ENCODE measurements around the gene RAB35.

The RAB35 gene

DNA sequence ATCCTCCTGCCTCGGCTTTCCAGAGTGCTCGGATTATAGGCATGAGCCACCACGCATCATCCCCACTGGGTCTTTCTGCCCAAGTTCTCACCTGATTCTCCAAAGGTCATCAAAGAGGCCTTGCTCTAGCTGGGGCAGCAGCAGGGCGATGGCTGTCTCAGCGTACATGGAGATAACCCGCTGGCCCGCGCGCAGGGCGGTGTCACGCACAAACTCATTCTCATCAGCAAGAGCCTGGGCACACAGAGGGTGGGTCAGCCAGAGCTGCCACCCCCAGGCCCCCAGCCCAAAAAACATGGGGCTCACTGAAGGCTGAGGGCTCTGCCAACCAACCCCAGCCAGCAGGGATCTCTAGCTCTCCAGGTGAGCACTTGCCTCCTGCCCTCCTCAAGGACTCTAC lies 27.7 kb upstream of the RAB35 start:
- Histone ChIP-seq H3K27ac (ENCODE audit: low read depth, low read length) (no peak overlapping the region), H3K4me2 (ENCODE audit: low read length) (no peak overlapping the region), H3K9me2 (replicated peaks; ENCODE audit: control insufficient read depth, low read length) (no peaks in the 10 kb centered on the region), H3K4me1 (ENCODE audit: control insufficient read depth, low read length) (no peaks in the 10 kb centered on the region), H3K9me3 (ENCODE audit: control insufficient read depth, insufficient read depth, low read length) (no peaks in the 10 kb centered on the region), H3K27me3 (ENCODE audit: control insufficient read depth, low read length) (no peaks in the 10 kb centered on the region), H4K20me1 (ENCODE audit: control insufficient read depth, insufficient read depth, low read depth, low read length) (no peaks in the 10 kb centered on the region), H3K36me3 (ENCODE audit: control insufficient read depth, low read length) (peaks cover 92% of the 10 kb centered on the region), H3K79me2 (ENCODE audit: control insufficient read depth, low read length) (no peaks in the 10 kb centered on the region), H3F3A (ENCODE audit: control insufficient read depth, insufficient read depth) (no peaks in the 10 kb centered on the region), H3K4me3 (ENCODE audit: low read length) (no peak overlapping the region)
- TF ChIP-seq, protein P1, sequence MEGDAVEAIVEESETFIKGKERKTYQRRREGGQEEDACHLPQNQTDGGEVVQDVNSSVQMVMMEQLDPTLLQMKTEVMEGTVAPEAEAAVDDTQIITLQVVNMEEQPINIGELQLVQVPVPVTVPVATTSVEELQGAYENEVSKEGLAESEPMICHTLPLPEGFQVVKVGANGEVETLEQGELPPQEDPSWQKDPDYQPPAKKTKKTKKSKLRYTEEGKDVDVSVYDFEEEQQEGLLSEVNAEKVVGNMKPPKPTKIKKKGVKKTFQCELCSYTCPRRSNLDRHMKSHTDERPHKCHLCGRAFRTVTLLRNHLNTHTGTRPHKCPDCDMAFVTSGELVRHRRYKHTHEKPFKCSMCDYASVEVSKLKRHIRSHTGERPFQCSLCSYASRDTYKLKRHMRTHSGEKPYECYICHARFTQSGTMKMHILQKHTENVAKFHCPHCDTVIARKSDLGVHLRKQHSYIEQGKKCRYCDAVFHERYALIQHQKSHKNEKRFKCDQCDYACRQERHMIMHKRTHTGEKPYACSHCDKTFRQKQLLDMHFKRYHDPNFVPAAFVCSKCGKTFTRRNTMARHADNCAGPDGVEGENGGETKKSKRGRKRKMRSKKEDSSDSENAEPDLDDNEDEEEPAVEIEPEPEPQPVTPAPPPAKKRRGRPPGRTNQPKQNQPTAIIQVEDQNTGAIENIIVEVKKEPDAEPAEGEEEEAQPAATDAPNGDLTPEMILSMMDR (IDR thresholded peaks at IDR 0.05; ENCODE audit: low read depth, low read length, poor library complexity, severe bottlenecking) = no peak
- no peak for TF ChIP-seq EZH2phosphoT487 (IDR thresholded peaks at IDR 0.05; ENCODE audit: borderline replicate concordance, low read length)

DNA sequence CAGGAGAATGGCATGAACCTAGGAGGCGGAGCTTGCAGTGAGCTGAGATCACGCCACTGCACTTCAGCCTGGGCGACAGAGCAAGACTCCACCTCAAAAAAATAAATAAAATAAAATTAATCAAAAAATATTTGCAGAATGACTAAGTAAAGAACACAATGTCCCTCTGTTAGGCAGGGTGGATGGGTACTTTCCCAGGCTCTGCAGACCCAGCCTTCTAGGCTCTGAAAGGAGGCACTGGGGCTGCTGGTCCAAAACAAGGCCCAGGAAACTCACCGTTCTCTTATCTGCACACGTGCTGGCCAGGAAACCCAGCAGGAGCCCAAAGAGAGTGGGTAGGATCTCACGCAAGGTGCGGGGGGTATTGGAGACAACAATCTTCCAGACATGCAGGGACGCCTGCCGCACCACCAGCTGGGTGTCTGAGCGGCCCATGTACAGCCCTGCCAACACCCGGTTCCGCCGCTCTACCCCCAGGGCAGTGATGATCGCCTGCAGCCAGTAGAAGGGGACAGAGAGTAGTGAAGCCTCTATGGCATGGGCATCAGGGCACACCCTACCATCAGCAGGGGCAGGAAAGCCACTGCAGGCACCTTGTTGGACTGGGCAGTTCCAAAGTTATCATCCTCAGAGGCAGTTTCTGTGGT lies 25.8 kb upstream of the RAB35 start:
- Histone ChIP-seq H3K36me3 (ENCODE audit: control insufficient read depth, low read length) (peaks cover 88% of the 10 kb centered on the region), H3F3A (ENCODE audit: control insufficient read depth, insufficient read depth) (no peaks in the 10 kb centered on the region)

DNA sequence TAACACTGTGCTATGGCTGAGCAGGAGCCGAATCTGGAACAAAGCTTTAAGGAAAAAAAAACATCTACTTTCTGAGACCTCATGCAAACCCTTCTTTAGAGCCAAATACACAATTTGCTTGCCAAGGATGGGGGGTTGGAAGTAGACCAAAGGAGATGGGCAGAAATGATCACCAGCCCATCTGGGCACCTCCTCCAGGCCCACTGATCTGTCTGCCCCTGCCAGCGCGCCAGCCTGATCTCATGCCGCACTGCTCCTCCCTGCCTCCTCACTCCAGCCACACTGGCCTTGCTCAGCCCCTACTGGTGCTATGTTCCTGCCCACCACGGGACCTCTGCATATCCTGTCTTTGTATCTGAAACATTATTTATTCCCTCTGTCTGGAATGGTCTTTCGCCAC lies 24.8 kb upstream of the RAB35 start:
- no peak overlapping the region for H3K4me3 ChIP-seq (ENCODE audit: low read length)
- H3K9me2 ChIP-seq (replicated peaks; ENCODE audit: control insufficient read depth, low read length) = no peaks in the 10 kb centered on the region
- no peaks in the 10 kb centered on the region for H4K20me1 ChIP-seq (ENCODE audit: control insufficient read depth, insufficient read depth, low read depth, low read length)
- no peaks in the 10 kb centered on the region for H3K4me1 ChIP-seq (ENCODE audit: control insufficient read depth, low read length)
- no peaks in the 10 kb centered on the region for H3K9me3 ChIP-seq (ENCODE audit: control insufficient read depth, insufficient read depth, low read length)
- H3K27me3 ChIP-seq (ENCODE audit: control insufficient read depth, low read length) = no peaks in the 10 kb centered on the region
- H3F3A ChIP-seq (ENCODE audit: control insufficient read depth, insufficient read depth) = no peaks in the 10 kb centered on the region
- H3K36me3 ChIP-seq (ENCODE audit: control insufficient read depth, low read length) = peaks cover 88% of the 10 kb centered on the region
- TF ChIP-seq EZH2phosphoT487 (IDR thresholded peaks at IDR 0.05; ENCODE audit: borderline replicate concordance, low read length) = no peak
- TF ChIP-seq, protein P1 (IDR thresholded peaks at IDR 0.05; ENCODE audit: low read depth, low read length, poor library complexity, severe bottlenecking) = no peak
- H3K4me2 ChIP-seq (ENCODE audit: low read length) = no peak overlapping the region
- H3K79me2 ChIP-seq (ENCODE audit: control insufficient read depth, low read length) = no peaks in the 10 kb centered on the region
- H3K27ac ChIP-seq (ENCODE audit: low read depth, low read length) = no peak overlapping the region

More for the DNA sequence above, 25.8 kb upstream of the RAB35 start:
- H3K79me2 ChIP-seq (ENCODE audit: control insufficient read depth, low read length) = no peaks in the 10 kb centered on the region
- no peaks in the 10 kb centered on the region for H3K27me3 ChIP-seq (ENCODE audit: control insufficient read depth, low read length)
- H3K4me1 ChIP-seq (ENCODE audit: control insufficient read depth, low read length) = no peaks in the 10 kb centered on the region
- no peaks in the 10 kb centered on the region for H3K9me3 ChIP-seq (ENCODE audit: control insufficient read depth, insufficient read depth, low read length)
- no peak overlapping the region for H3K27ac ChIP-seq (ENCODE audit: low read depth, low read length)
- no peak for TF ChIP-seq EZH2phosphoT487 (IDR thresholded peaks at IDR 0.05; ENCODE audit: borderline replicate concordance, low read length)
- TF ChIP-seq, protein P1 (IDR thresholded peaks at IDR 0.05; ENCODE audit: low read depth, low read length, poor library complexity, severe bottlenecking) = no peak
- H3K4me2 ChIP-seq (ENCODE audit: low read length) = no peak overlapping the region
- H3K9me2 ChIP-seq (replicated peaks; ENCODE audit: control insufficient read depth, low read length) = no peaks in the 10 kb centered on the region
- H4K20me1 ChIP-seq (ENCODE audit: control insufficient read depth, insufficient read depth, low read depth, low read length) = no peaks in the 10 kb centered on the region
- no peak overlapping the region for H3K4me3 ChIP-seq (ENCODE audit: low read length)
